WTC11 (cell line): ENCODE measurements around the gene MYO7B. TPM values are rescaled to one million over a fixed set of nuclear protein-coding genes. Genes with fewer than 3 reads are reported as not detected.

ENCODE experiments used
- ATAC-seq: fragments of 200-7000 bp; cut with Tn5 transposase; 2 replicates; pipeline ENCODE4 v1.10.0; 2021; ENCODE audit warnings: mild to moderate bottlenecking, moderate library complexity
- CTCF ChIA-PET: fragments of 300-600 bp; sonication (Branson Sonifier 250); formaldehyde crosslinking; loops from one replicate; lab custom pipeline; 2021; ENCODE audit warnings: antibody characterized with exemption; lab: Charles Lee
- POLR2A ChIA-PET: fragments of 350-600 bp; sonication (Branson Sonifier 250); formaldehyde crosslinking; loops from one replicate; lab custom pipeline; 2021; ENCODE audit warnings: antibody characterized with exemption; lab: Charles Lee
- DNase-seq: peaks from one replicate; pipeline ENCODE4 v3.0.0; 2021; ENCODE audit warnings: low spot score
- H3K27ac Mint-ChIP-seq: 2 replicates; pipeline ENCODE4 v1.8.0; 2021; ENCODE audit warnings: mixed read lengths
- H3K27me3 Mint-ChIP-seq: 2 replicates; pipeline ENCODE4 v1.8.0; 2021; ENCODE audit warnings: low read depth, mild to moderate bottlenecking, moderate library complexity, mixed read lengths
- H3K36me3 Mint-ChIP-seq: 2 replicates; pipeline ENCODE4 v1.8.0; 2021; ENCODE audit warnings: mixed read lengths
- H3K4me1 Mint-ChIP-seq: 2 replicates; pipeline ENCODE4 v1.8.0; 2022; ENCODE audit warnings: mixed read lengths
- H3K4me3 Mint-ChIP-seq: 2 replicates; pipeline ENCODE4 v1.8.0; 2021; ENCODE audit warnings: mild to moderate bottlenecking, moderate library complexity, mixed read lengths
- H3K9me3 Mint-ChIP-seq: 2 replicates; pipeline ENCODE4 v1.8.0; 2021; ENCODE audit warnings: mixed read lengths
- AFF4 ChIP-seq: sonication (generic); formaldehyde crosslinking; IDR thresholded peaks from 2 replicates; pipeline ENCODE4 v1.8.1; 2023; ENCODE audit warnings: mild to moderate bottlenecking, missing genetic modification reagents, borderline replicate concordance
- AR ChIP-seq: fragments of 250-450 bp; sonication (Bioruptor Pico); IDR thresholded peaks from 2 replicates; pipeline ENCODE4 v1.9.0; 2021; ENCODE audit warnings: mild to moderate bottlenecking
- ATF1 ChIP-seq: sonication (generic); formaldehyde crosslinking; IDR thresholded peaks from 2 replicates; pipeline ENCODE4 v1.8.1; 2023; ENCODE audit warnings: mild to moderate bottlenecking, moderate library complexity, missing genetic modification reagents
- CBFB ChIP-seq: sonication (generic); formaldehyde crosslinking; IDR thresholded peaks from 2 replicates; pipeline ENCODE4 v1.8.1; 2022; ENCODE audit warnings: mild to moderate bottlenecking, low read depth, missing genetic modification reagents
- CTCF ChIP-seq: fragments of 200-600 bp; IDR thresholded peaks from 2 replicates; pipeline ENCODE4 v1.8.0; 2022; ENCODE audit warnings: antibody characterized with exemption
- E2F4 ChIP-seq: sonication (generic); formaldehyde crosslinking; IDR thresholded peaks from 2 replicates; pipeline ENCODE4 v1.8.1; 2022; ENCODE audit warnings: low read depth, mild to moderate bottlenecking, moderate library complexity, missing genetic modification reagents, borderline replicate concordance
- FOXP4 ChIP-seq: sonication (generic); formaldehyde crosslinking; IDR thresholded peaks from 2 replicates; pipeline ENCODE4 v1.8.0; 2022; ENCODE audit warnings: mild to moderate bottlenecking, missing genetic modification reagents
- GABPB1 ChIP-seq: sonication (generic); formaldehyde crosslinking; IDR thresholded peaks from 2 replicates; pipeline ENCODE4 v1.8.1; 2023; ENCODE audit warnings: mild to moderate bottlenecking, missing genetic modification reagents
- GRHL2 ChIP-seq: fragments of 250-450 bp; sonication (Bioruptor Pico); IDR thresholded peaks from 2 replicates; pipeline ENCODE4 v1.8.0; 2022; ENCODE audit warnings: mild to moderate bottlenecking, moderate library complexity; ENCODE audit not compliant: insufficient replicate concordance, severe bottlenecking
- IRF2 ChIP-seq: sonication (generic); formaldehyde crosslinking; IDR thresholded peaks from 2 replicates; pipeline ENCODE4 v1.8.0; 2022; ENCODE audit warnings: low read depth, missing genetic modification reagents, borderline replicate concordance
- NR2C2 ChIP-seq: sonication (generic); formaldehyde crosslinking; IDR thresholded peaks from 2 replicates; pipeline ENCODE4 v1.8.0; 2022; ENCODE audit warnings: mild to moderate bottlenecking, missing genetic modification reagents
- OVOL2 ChIP-seq: fragments of 250-450 bp; sonication (Bioruptor Pico); IDR thresholded peaks from 2 replicates; pipeline ENCODE4 v1.9.0; 2021; ENCODE audit warnings: mild to moderate bottlenecking, borderline replicate concordance
- RELA ChIP-seq: sonication (generic); formaldehyde crosslinking; IDR thresholded peaks from 2 replicates; pipeline ENCODE4 v1.8.1; 2022; ENCODE audit warnings: missing genetic modification reagents, mild to moderate bottlenecking, borderline replicate concordance
- SOX15 ChIP-seq: fragments of 250-450 bp; sonication (Bioruptor Pico); IDR thresholded peaks from 2 replicates; pipeline ENCODE4 v1.9.0; 2021; ENCODE audit warnings: mild to moderate bottlenecking
- TP53 ChIP-seq: sonication (generic); formaldehyde crosslinking; IDR thresholded peaks from 2 replicates; pipeline ENCODE4 v1.8.1; 2023; ENCODE audit warnings: mild to moderate bottlenecking, missing genetic modification reagents
- ZBTB43 ChIP-seq: sonication (generic); formaldehyde crosslinking; IDR thresholded peaks from 2 replicates; pipeline ENCODE4 v1.8.1; 2023; ENCODE audit warnings: mild to moderate bottlenecking, missing genetic modification reagents
- ZNF232 ChIP-seq: sonication (generic); formaldehyde crosslinking; IDR thresholded peaks from 2 replicates; pipeline ENCODE4 v1.8.0; 2022; ENCODE audit warnings: mild to moderate bottlenecking, missing genetic modification reagents
- ZNF671 ChIP-seq: fragments of 250-450 bp; sonication (Bioruptor Pico); IDR thresholded peaks from 2 replicates; pipeline ENCODE4 v1.8.0; 2021; ENCODE audit warnings: mild to moderate bottlenecking
- total RNA-seq: library from RNA; stranded (reverse); gene quantifications from 3 replicates; pipeline ENCODE4 v1.2.3, GENCODE V29; 2021

MYO7B gene
- total RNA-seq, 1 experiment from 2014 or later: not detected

- TF ChIP-seq CBFB (CRISPR knock-in tag) (no peak), ATF1 (CRISPR knock-in tag) (no peak), SOX15 (CRISPR knock-in tag) (no peak), GABPB1 (CRISPR knock-in tag) (no peak), ZBTB43 (CRISPR knock-in tag) (no peak), AR (CRISPR knock-in tag) (no peak), AFF4 (no peak), OVOL2 (CRISPR knock-in tag) (no peak), FOXP4 (CRISPR knock-in tag) (no peak), NR2C2 (CRISPR knock-in tag) (no peak), E2F4 (CRISPR knock-in tag) (no peak), ZNF671 (CRISPR knock-in tag) (no peak), RELA (no peak), ZNF232 (CRISPR knock-in tag) (no peak), GRHL2 (no peak), IRF2 (no peak), TP53 (CRISPR knock-in tag) (no peak), CTCF (no peak)
Observed at GRCh38 chr2:127669056-127669455, 133.6 kb downstream of the MYO7B start.

More at GRCh38 chr2:127669056-127669455, 133.6 kb downstream of the MYO7B start:
- DNase-seq (no peak), ATAC-seq (no peak)
- Mint-ChIP-seq H3K27me3 (peaks cover 43% of the 10 kb centered on the region), H3K36me3 (no peaks in the 10 kb centered on the region), H3K4me3 (no peak overlapping the region), H3K4me1 (no peaks in the 10 kb centered on the region), H3K9me3 (no peaks in the 10 kb centered on the region), H3K27ac (no peak overlapping the region)
- CTCF ChIA-PET: no interaction called here
- POLR2A ChIA-PET: no interaction called here
